Pancreas (tissue), 10 donors: ENCODE data around the gene RDH12. TPM values are rescaled to one million over a fixed set of nuclear protein-coding genes. Genes with fewer than 3 reads are reported as not detected.

Experiments used
- ATAC-seq, 4 donors: fragments of 200-7000 bp; cut with Tn5 transposase; one replicate each; pipeline versions ENCODE4 v1.8.0 to v1.9.1; 2020; ENCODE audit warnings: mild to moderate bottlenecking in 4 of 4, moderate library complexity in 4 of 4
- DNase-seq, 6 donors: peaks; one replicate each; pipeline ENCODE4 v3.0.0-alpha.2; 2020
- FAIRE-seq: peaks from 2 replicates; lab custom pipeline; 2012; peaks lifted over from hg19 to GRCh38; lab: Jason Lieb, UNC
- H3K27ac ChIP-seq, 4 donors: fragments of 200-600 bp; sonication (generic); 1 replicate in 3 of 4; 2 replicates in 1 of 4; pipeline versions ENCODE4 v1.5.0 to v1.8.0; 2020
- H3K27me3 ChIP-seq, 4 donors: fragments of 200-600 bp; one replicate each; pipeline ENCODE4 v1.8.0; 2021
- H3K36me3 ChIP-seq, 3 donors: fragments of 200-600 bp; sonication (generic) in 1 of 3; one replicate each; pipeline versions ENCODE4 v1.5.0 to v1.8.0; 2020 to 2021
- H3K4me1 ChIP-seq, 3 donors: fragments of 200-600 bp; one replicate each; pipeline ENCODE4 v1.8.0; 2021
- H3K4me3 ChIP-seq, 4 donors: fragments of 200-600 bp; sonication (generic) in 2 of 4; one replicate each; pipeline versions ENCODE4 v1.5.0 to v1.8.0; 2020 to 2021
- H3K9me3 ChIP-seq, 4 donors: fragments of 200-600 bp; one replicate each; pipeline ENCODE4 v1.8.0; 2021
- WGBS, 2 donors: extraction: QIAGEN DNeasy Blood & Tissue Kit; methylation state at CpG; one replicate each; pipeline ENCODE4 v1.1.7; 2013; 5-methylcytosine and 5-hydroxymethylcytosine counted together
- intact Hi-C, 3 donors: fragments of 100-400 bp; cut with DNase I; formaldehyde crosslinking; loops; one replicate each; pipeline versions ENCODE4 v1.11.1 to v1.14.2; 2022
- polyA plus RNA-seq, 2 donors: library from polyadenylated mRNA; stranded (reverse); fragments of 200-250 nt; gene quantifications; one replicate each; pipeline ENCODE4 v1.2.3, GENCODE V29; 2013
- total RNA-seq, 6 donors: library from RNA; stranded (reverse); fragmentation: NEBNext Ultra II Directional in 4 of 6; extraction: Animal tissue kit (Norgen Biotek cat#: 25700) in 4 of 6; gene quantifications; one replicate each; pipeline versions ENCODE4 v1.2.1 to v1.2.4, GENCODE V29; 2021 to 2023
- TF ChIP-seq, protein P1 (sequence below), 4 donors: fragments of 200-600 bp; sonication (generic) in 3 of 4; IDR thresholded peaks; one replicate each; pipeline versions ENCODE4 v1.5.0 to v1.8.0; 2021; ENCODE audit warnings: antibody characterized with exemption in 4 of 4
- donor health status: healthy with polysubstance abuse.
- donor health status: DM: no; HTN: no; CAD: no; lungs with moderate emphysema.
- donor health status: DM: no; HTN: no; CAD: no.
- donor health status: control.
- donor health status: control.
- donor health status: Bipolar disorder and iron deficiency.
- donor health status: DM: yes; HTN: yes; CAD: no.
- donor health status: DM: no; HTN: no; CAD: no.
- donor health status: DM: no; HTN: no; CAD: no.
- donor health status: DM: yes; HTN: yes; CAD: no.

RDH12 gene
- total and polyA plus RNA-seq, 8 donors, result 1.0 to 2.5 (median 1.5) TPM

DNA sequence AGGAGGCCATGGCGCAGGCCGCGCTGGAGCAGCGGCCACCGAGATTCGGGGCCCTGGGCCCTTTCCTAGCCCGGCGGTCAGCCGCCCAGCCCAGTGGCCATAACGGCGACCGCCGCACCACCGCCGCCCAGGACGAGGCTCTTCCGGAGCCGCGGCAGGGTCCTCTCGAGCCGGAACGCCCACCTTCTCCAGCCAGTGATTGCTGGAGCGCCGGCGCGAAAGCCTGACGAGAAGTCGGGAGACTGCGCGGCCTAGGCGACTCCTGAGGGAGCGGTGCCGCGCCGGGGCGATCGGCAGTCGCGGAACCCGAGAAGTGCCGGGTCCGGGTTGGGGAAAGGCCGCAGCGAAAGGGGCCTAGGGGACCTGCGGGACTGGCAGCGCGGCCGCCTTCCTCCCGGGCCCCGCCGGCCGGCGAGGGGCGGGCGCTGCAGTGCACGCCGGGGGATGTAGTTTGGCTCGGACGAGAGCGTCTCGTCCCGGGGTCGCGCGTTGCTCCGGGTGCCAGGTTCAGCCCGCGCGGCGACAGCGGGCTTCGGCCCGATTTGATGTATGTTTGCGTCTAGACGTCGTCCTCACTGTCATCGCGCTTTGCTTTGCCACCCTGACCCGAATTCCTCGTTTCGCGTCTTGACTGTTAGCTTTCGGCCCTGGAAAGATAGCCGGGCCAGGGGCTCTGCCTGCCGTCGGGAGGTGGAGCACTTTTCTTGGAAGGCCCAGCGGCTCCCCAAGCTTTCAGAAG, 27.0 kb upstream of the RDH12 start, which contains the start of gene VTI1B:
Gene VTI1B (minus strand): TSS at position 153 of the 739 bp plus-strand sequence. CDS start 143 bp downstream, at position 10.
- intact Hi-C loops, result loop anchor here in 1 of 3 donors (10.0 kb wide), 1 partner anchor 90 kb away; no protein-coding TSS in a partner anchor
- peak within 1 kb of the TSS; percentile 98 to 100 (median 100) for H3K27ac ChIP-seq
- DNase-seq, result peak; percentile 78 to 88 (median 80)
- peak within 1 kb of the TSS; percentile 89 to 100 (median 96) for H3K4me3 ChIP-seq
- TF ChIP-seq, protein P1, sequence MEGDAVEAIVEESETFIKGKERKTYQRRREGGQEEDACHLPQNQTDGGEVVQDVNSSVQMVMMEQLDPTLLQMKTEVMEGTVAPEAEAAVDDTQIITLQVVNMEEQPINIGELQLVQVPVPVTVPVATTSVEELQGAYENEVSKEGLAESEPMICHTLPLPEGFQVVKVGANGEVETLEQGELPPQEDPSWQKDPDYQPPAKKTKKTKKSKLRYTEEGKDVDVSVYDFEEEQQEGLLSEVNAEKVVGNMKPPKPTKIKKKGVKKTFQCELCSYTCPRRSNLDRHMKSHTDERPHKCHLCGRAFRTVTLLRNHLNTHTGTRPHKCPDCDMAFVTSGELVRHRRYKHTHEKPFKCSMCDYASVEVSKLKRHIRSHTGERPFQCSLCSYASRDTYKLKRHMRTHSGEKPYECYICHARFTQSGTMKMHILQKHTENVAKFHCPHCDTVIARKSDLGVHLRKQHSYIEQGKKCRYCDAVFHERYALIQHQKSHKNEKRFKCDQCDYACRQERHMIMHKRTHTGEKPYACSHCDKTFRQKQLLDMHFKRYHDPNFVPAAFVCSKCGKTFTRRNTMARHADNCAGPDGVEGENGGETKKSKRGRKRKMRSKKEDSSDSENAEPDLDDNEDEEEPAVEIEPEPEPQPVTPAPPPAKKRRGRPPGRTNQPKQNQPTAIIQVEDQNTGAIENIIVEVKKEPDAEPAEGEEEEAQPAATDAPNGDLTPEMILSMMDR (IDR thresholded peaks at IDR 0.05), result no peak
- H3K9me3 ChIP-seq, result no peaks in the 10 kb centered on the region
- no peaks in the 10 kb centered on the region for H3K27me3 ChIP-seq
- peaks cover 0 to 24% (median 4%) of the 10 kb centered on the region in 3 donors for H3K4me1 ChIP-seq
- H3K36me3 ChIP-seq, result no peaks in the 10 kb centered on the region
- no peak for FAIRE-seq
- peak; percentile 94 to 97 (median 95) for ATAC-seq
- whole genome bisulfite sequencing, 2 donors, result 0% methylated on average over 66 to 87 of the region's 87 CpGs

DNA sequence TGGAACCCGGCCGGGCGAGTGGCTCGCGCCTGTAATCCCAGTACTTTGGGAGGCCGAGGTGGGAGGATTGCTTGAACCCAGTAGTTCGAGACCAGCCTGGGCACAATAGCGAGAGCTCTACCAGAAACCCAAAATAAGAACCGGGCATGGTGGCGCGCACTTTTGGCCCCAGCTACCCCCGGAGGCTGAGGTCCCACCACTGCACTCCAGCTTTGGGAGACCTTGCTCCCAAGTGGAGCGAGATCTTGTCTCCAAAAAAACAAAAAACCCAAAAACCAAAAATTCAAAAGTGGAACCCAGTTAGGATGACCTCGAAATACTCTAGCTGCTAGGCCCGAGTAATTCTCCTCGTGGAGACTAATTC, 26.5 kb upstream of the RDH12 start:
- TF ChIP-seq, protein P1 (IDR thresholded peaks at IDR 0.05), result no peak
- no peak for FAIRE-seq
- H3K4me1 ChIP-seq, result peaks cover 0 to 24% (median 4%) of the 10 kb centered on the region in 3 donors
- H3K4me3 ChIP-seq, result peak overlapping the region; percentile 89 to 100 (median 96)
- 24% methylated on average over 16 of the region's 16 CpGs for WGBS, 2 donors
- no peak for DNase-seq
- no peak for ATAC-seq
- intact Hi-C loops, result loop anchor here in 1 of 3 donors (10.0 kb wide), 1 partner anchor 90 kb away; no protein-coding TSS in a partner anchor
- H3K9me3 ChIP-seq, result no peaks in the 10 kb centered on the region
- no peaks in the 10 kb centered on the region for H3K27me3 ChIP-seq
- H3K36me3 ChIP-seq, result no peaks in the 10 kb centered on the region
- peak overlapping the region; percentile 98 to 100 (median 100) for H3K27ac ChIP-seq

DNA sequence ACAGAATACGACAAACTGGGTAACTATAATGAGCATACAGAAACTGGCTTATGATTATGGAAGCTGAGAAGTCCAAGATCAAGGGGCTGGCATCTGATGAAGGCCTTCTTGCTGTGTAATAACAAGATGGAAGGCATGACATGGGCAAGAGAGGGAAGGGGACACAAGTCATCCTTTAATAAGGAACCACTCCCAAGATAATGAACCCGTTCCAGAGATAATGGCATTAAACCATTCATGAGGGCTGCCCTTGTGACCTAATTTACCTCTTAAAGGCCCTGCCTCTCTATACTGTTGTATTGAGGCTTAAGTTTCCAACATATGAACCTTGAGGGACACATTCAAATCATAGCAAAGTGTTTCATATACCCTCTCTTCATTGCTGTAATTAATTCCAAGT, 22.7 kb upstream of the RDH12 start:
- ATAC-seq, result no peak
- DNase-seq, result no peak
- Histone ChIP-seq H3K4me1 (peaks cover 0 to 7% (median 0%) of the 10 kb centered on the region in 3 donors), H3K27ac (no peak overlapping the region), H3K9me3 (no peaks in the 10 kb centered on the region), H3K27me3 (no peaks in the 10 kb centered on the region), H3K36me3 (no peaks in the 10 kb centered on the region), H3K4me3 (no peak overlapping the region)
- WGBS, 2 donors, result 55 to 74% methylated on average over 2 of the region's 2 CpGs
- intact Hi-C loops, result loop anchor here in 1 of 3 donors (10.0 kb wide), 1 partner anchor 94 kb away; no protein-coding TSS in a partner anchor
- FAIRE-seq, result no peak
- TF ChIP-seq, protein P1 (IDR thresholded peaks at IDR 0.05), result no peak

DNA sequence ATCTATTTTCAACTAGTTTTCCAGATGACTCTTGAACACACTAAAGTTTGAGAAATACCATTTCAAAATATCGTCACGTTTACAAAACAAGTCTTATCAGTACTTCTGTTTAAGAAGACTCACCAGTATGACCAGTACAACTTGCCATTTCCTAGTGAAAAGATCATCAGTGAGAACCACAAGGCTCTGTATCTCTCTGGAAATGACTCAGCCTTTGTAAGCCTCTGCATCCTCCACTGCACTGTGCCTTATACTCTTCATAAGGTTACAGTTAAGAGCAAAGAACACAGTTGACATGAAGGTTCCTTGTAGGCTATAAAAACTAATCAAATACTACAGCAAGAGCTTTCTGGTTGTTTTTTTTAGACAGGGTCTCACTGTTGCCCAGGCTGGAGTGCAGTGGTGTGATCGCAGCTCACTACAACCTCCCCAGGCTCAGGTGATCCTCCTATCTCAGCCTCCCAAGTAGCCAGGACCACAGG, 21.5 kb upstream of the RDH12 start:
- WGBS, 2 donors, result 78 to 85% methylated on average over 3 of the region's 3 CpGs
- Histone ChIP-seq H3K9me3 (no peaks in the 10 kb centered on the region), H3K4me3 (no peak overlapping the region), H3K27ac (no peak overlapping the region), H3K4me1 (peaks cover 0 to 7% (median 0%) of the 10 kb centered on the region in 3 donors), H3K36me3 (no peaks in the 10 kb centered on the region), H3K27me3 (no peaks in the 10 kb centered on the region)
- intact Hi-C loops, result no loop called here
- TF ChIP-seq, protein P1 (IDR thresholded peaks at IDR 0.05), result no peak
- FAIRE-seq (no peak), DNase-seq (no peak), ATAC-seq (no peak)
